SK-N-SH (cell line): Measurements from ENCODE around the gene DCDC2. TPM values are rescaled to one million over a fixed set of nuclear protein-coding genes. Genes with fewer than 3 reads are reported as not detected.

ENCODE experiments used
- CTCF ChIA-PET: fragments of 300-600, 350-600 bp; formaldehyde crosslinking; extraction: SDS; loops from one replicate; lab custom pipeline; 2021; lab: Yijun Ruan, JAX
- POLR2A ChIA-PET: fragments of 350-600 bp; sonication (Branson Sonifier 250); formaldehyde crosslinking; extraction: SDS; loops from one replicate; lab custom pipeline; 2020; ENCODE audit warnings: antibody characterized with exemption, inconsistent platforms; lab: Yijun Ruan, JAX
- DNase-seq: peaks from one replicate; pipeline ENCODE4 v3.0.0; 2012
- H2AFZ ChIP-seq: fragments of 200-600 bp; sonication (generic); 2 replicates; pipeline ENCODE4 v1.8.1; 2016; ENCODE audit warnings: antibody characterized with exemption, mild to moderate bottlenecking, low read depth
- H3F3A ChIP-seq: fragments of 200-600 bp; sonication (generic); replicated peaks from 2 replicates; pipeline ENCODE3; 2016; ENCODE audit warnings: antibody characterized with exemption, mild to moderate bottlenecking; ENCODE audit not compliant: insufficient read depth
- H3K27ac ChIP-seq, 2 experiments: fragments of 200-500 bp in 1 of 2; fragments of 200-600 bp in 1 of 2; sonication (Bioruptor generic) in 1 of 2; sonication (generic), shearing (Covaris generic) in 1 of 2; 2 replicates each; pipeline versions ENCODE4 v1.5.1 to v1.6.1; 2014 to 2016; ENCODE audit warnings: low read depth in 2 of 2, inconsistent platforms in 1 of 2, low read length in 1 of 2, mild to moderate bottlenecking in 1 of 2, mixed read lengths in 1 of 2
- H3K27me3 ChIP-seq: fragments of 200-600 bp; sonication (generic), shearing (Covaris generic); 2 replicates; pipeline ENCODE4 v1.6.1; 2016; ENCODE audit warnings: mixed run types; ENCODE audit not compliant: insufficient read depth
- H3K36me3 ChIP-seq, 2 experiments: fragments of 200-500 bp in 1 of 2; fragments of 200-600 bp in 1 of 2; sonication (Bioruptor generic) in 1 of 2; sonication (generic) in 1 of 2; replicated peaks in 1 of 2; 2 replicates each; pipeline versions ENCODE3 to v1.5.1; 2014 to 2016; ENCODE audit warnings: low read length in 1 of 2, mild to moderate bottlenecking in 1 of 2; ENCODE audit not compliant: insufficient read depth in 2 of 2, control insufficient read depth in 1 of 2
- H3K4me1 ChIP-seq, 2 experiments: fragments of 200-500 bp in 1 of 2; fragments of 200-600 bp in 1 of 2; sonication (Bioruptor generic) in 1 of 2; sonication (generic), shearing (Covaris generic) in 1 of 2; 2 replicates each; pipeline versions ENCODE4 v1.5.1 to v1.6.1; 2014 to 2016; ENCODE audit warnings: low read depth in 1 of 2, low read length in 1 of 2, mixed run types in 1 of 2; ENCODE audit not compliant: insufficient read depth in 2 of 2, control insufficient read depth in 1 of 2
- H3K4me2 ChIP-seq: fragments of 200-600 bp; sonication (generic), shearing (Covaris generic); 2 replicates; pipeline ENCODE4 v1.6.1; 2017; ENCODE audit warnings: mixed run types
- H3K4me3 ChIP-seq, 2 experiments: fragments of 200-500 bp in 1 of 2; fragments of 200-600 bp in 1 of 2; sonication (Bioruptor generic) in 1 of 2; sonication (generic), shearing (Covaris generic) in 1 of 2; 2 replicates each; pipeline versions ENCODE4 v1.5.1 to v1.8.1; 2014 to 2016; ENCODE audit warnings: low read depth in 2 of 2, inconsistent platforms in 1 of 2, low read length in 1 of 2, mild to moderate bottlenecking in 1 of 2, mixed read lengths in 1 of 2, moderate library complexity in 1 of 2
- H3K79me2 ChIP-seq: fragments of 200-600 bp; sonication (generic); 2 replicates; pipeline ENCODE4 v1.8.1; 2017; ENCODE audit warnings: mild to moderate bottlenecking; ENCODE audit not compliant: insufficient read depth
- H3K9ac ChIP-seq: fragments of 200-600 bp; sonication (generic); 2 replicates; pipeline ENCODE4 v1.6.1; 2017; ENCODE audit warnings: mixed run types
- H3K9me2 ChIP-seq: fragments of 200-600 bp; sonication (generic); 2 replicates; pipeline ENCODE4 v1.6.1; 2017; ENCODE audit warnings: mixed run types
- H3K9me3 ChIP-seq: fragments of 200-600 bp; sonication (generic); 2 replicates; pipeline ENCODE4 v1.6.1; 2017; ENCODE audit warnings: mixed run types, mild to moderate bottlenecking, moderate library complexity
- H4K20me1 ChIP-seq: fragments of 200-600 bp; sonication (generic); 2 replicates; pipeline ENCODE4 v1.6.1; 2017; ENCODE audit warnings: mild to moderate bottlenecking, mixed run types; ENCODE audit not compliant: insufficient read depth
- EP300 ChIP-seq, 2 experiments: IDR thresholded peaks; 2 replicates each; pipeline versions ENCODE4 v1.4.0 to v1.6.1; 2012; ENCODE audit warnings: borderline replicate concordance in 1 of 2, low read depth in 1 of 2, low read length in 1 of 2
- FOSL2 ChIP-seq: IDR thresholded peaks from 2 replicates; pipeline ENCODE4 v1.4.0; 2012; ENCODE audit warnings: low read depth, mild to moderate bottlenecking, moderate library complexity, borderline replicate concordance
- GATA2 ChIP-seq: sonication (generic); formaldehyde crosslinking; IDR thresholded peaks from 2 replicates; pipeline ENCODE4 v1.5.0; 2020; ENCODE audit warnings: mild to moderate bottlenecking, missing genetic modification reagents
- MEF2A ChIP-seq: IDR thresholded peaks from 2 replicates; pipeline ENCODE4 v1.4.0; 2012; ENCODE audit warnings: low read depth, borderline replicate concordance
- MXI1 ChIP-seq: IDR thresholded peaks from 2 replicates; pipeline ENCODE4 v1.6.1; 2012; ENCODE audit warnings: mild to moderate bottlenecking, low read depth, low read length, improper control_type of control experiment
- NFIC ChIP-seq: IDR thresholded peaks from 2 replicates; pipeline ENCODE4 v1.4.0; 2012; ENCODE audit warnings: borderline replicate concordance
- NRF1 ChIP-seq: IDR thresholded peaks from 2 replicates; pipeline ENCODE4 v1.6.1; 2012; ENCODE audit warnings: low read depth, mild to moderate bottlenecking, low read length
- POLR2AphosphoS5 ChIP-seq: IDR thresholded peaks from 2 replicates; pipeline ENCODE4 v1.6.1; 2012; ENCODE audit warnings: low read depth, low read length
- RFX5 ChIP-seq: IDR thresholded peaks from 2 replicates; pipeline ENCODE4 v1.6.1; 2012; ENCODE audit warnings: mild to moderate bottlenecking, improper control_type of control experiment, low read length
- RXRA ChIP-seq: IDR thresholded peaks from 2 replicates; pipeline ENCODE4 v1.4.0; 2012; ENCODE audit warnings: low read depth, mild to moderate bottlenecking, borderline replicate concordance
- SIN3A ChIP-seq: IDR thresholded peaks from 2 replicates; pipeline ENCODE4 v1.6.1; 2012; ENCODE audit warnings: low read depth, mild to moderate bottlenecking, low read length, moderate library complexity, borderline replicate concordance
- TCF12 ChIP-seq: IDR thresholded peaks from 2 replicates; pipeline ENCODE4 v1.4.0; 2012
- USF2 ChIP-seq: fragments of 150-350 bp; IDR thresholded peaks from 2 replicates; pipeline ENCODE4 v1.6.1; 2017; ENCODE audit warnings: antibody characterized with exemption, low read length, low read depth, borderline replicate concordance
- YY1 ChIP-seq: IDR thresholded peaks from 2 replicates; pipeline ENCODE4 v1.4.0; 2012; ENCODE audit warnings: low read depth, mild to moderate bottlenecking
- WGBS: methylation state at CpG from one replicate; pipeline ENCODE4 v1.1.6; 2017; ENCODE audit warnings: low lambda C conversion rate; 5-methylcytosine and 5-hydroxymethylcytosine counted together
- polyA plus RNA-seq, 3 experiments: library from polyadenylated mRNA; depleted of rRNA; stranded (reverse); fragments of >200 nt; gene quantifications; 2 replicates each; pipeline ENCODE4 v1.2.3, GENCODE V29; 2012
- TF ChIP-seq, protein P1 (sequence below): fragments of 150-350 bp; IDR thresholded peaks from 2 replicates; pipeline ENCODE4 v1.6.1; 2016; ENCODE audit warnings: mild to moderate bottlenecking, low read depth, low read length
- TF ChIP-seq, protein P2 (sequence below): IDR thresholded peaks from 2 replicates; pipeline ENCODE4 v1.4.0; 2012; ENCODE audit warnings: low read depth, borderline replicate concordance
- TF ChIP-seq, protein P3 (sequence below): IDR thresholded peaks from 2 replicates; pipeline ENCODE4 v1.6.1; 2012; ENCODE audit warnings: mild to moderate bottlenecking, low read depth, low read length, moderate library complexity
- TF ChIP-seq, protein P4 (sequence below): IDR thresholded peaks from 2 replicates; pipeline ENCODE4 v1.4.0; 2012; ENCODE audit warnings: low read depth

The DCDC2 gene
- polyA plus RNA-seq, 1 of the 3 experiments (the other 2 are of a cell fraction): not detected

GRCh38 chr6:24273096-24273870 is 84.6 kb downstream of the DCDC2 start:
- Histone ChIP-seq H3K27me3 (no peaks in the 10 kb centered on the region), H4K20me1 (no peaks in the 10 kb centered on the region), H3F3A (no peaks in the 10 kb centered on the region), H3K27ac (no peak overlapping the region), H3K36me3 (no peaks in the 10 kb centered on the region), H2AFZ (no peak overlapping the region), H3K79me2 (no peaks in the 10 kb centered on the region), H3K9me3 (no peaks in the 10 kb centered on the region), H3K4me3 (no peak overlapping the region), H3K4me1 (peaks cover 0 to 5% of the 10 kb centered on the region in 2 experiments; a peak in 2 of 4 replicates), H3K9ac (no peak overlapping the region), H3K4me2 (no peak overlapping the region), H3K9me2 (no peaks in the 10 kb centered on the region)
- no peak for DNase-seq
- CTCF ChIA-PET: interaction anchor here (0.7 to 2.8 kb wide), 10 partner anchors 9 to 209 kb away, joined by 3 to 26 read pairs (median 10); no protein-coding TSS in a partner anchor
- POLR2A ChIA-PET: no interaction called here
- WGBS: 57% methylated on average over 7 of the region's 7 CpGs
- no peak for TF ChIP-seq RFX5
- TF ChIP-seq FOSL2: no peak
- TF ChIP-seq, protein P1, sequence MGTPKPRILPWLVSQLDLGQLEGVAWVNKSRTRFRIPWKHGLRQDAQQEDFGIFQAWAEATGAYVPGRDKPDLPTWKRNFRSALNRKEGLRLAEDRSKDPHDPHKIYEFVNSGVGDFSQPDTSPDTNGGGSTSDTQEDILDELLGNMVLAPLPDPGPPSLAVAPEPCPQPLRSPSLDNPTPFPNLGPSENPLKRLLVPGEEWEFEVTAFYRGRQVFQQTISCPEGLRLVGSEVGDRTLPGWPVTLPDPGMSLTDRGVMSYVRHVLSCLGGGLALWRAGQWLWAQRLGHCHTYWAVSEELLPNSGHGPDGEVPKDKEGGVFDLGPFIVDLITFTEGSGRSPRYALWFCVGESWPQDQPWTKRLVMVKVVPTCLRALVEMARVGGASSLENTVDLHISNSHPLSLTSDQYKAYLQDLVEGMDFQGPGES: no peak
- no peak for TF ChIP-seq EP300 (IDR thresholded peaks at IDR 0.05; ENCODE audit: borderline replicate concordance in 1 of 2, low read depth in 1 of 2, low read length in 1 of 2)
- no peak for TF ChIP-seq POLR2AphosphoS5
- TF ChIP-seq USF2: no peak
- TF ChIP-seq YY1: no peak

DNA sequence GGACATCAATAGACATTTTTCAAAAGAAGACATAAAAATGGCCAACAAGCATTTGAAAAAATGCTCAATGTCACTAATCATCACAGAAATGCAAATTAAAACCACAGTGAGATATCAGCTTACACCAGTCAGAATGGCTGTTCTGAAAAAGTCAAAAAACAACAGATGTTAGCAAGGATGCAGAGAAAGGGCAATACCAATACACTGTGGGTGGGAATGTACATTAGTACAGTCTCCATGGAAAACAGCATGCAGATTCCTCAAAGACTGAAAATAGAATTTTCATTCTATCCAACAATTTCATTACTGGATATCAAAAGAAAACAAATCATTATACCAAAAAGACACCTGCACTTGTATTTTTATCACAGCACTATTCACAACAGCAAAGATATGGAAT is 85.3 kb downstream of the DCDC2 start:
- H3K36me3 ChIP-seq: no peaks in the 10 kb centered on the region
- H3K4me2 ChIP-seq: no peak overlapping the region
- no peak overlapping the region for H3K4me3 ChIP-seq
- peaks cover 0 to 5% of the 10 kb centered on the region in 2 experiments; a peak in 2 of 4 replicates for H3K4me1 ChIP-seq
- H3K27me3 ChIP-seq: no peaks in the 10 kb centered on the region
- ChIA-PET CTCF (no interaction called here), POLR2A (no interaction called here)
- H2AFZ ChIP-seq: no peak overlapping the region
- no peaks in the 10 kb centered on the region for H3F3A ChIP-seq
- no peaks in the 10 kb centered on the region for H4K20me1 ChIP-seq
- no peaks in the 10 kb centered on the region for H3K9me3 ChIP-seq
- no peak for DNase-seq
- no peak overlapping the region for H3K9ac ChIP-seq
- no peaks in the 10 kb centered on the region for H3K79me2 ChIP-seq
- no peaks in the 10 kb centered on the region for H3K9me2 ChIP-seq
- H3K27ac ChIP-seq: no peak overlapping the region
- TF ChIP-seq, protein P2, sequence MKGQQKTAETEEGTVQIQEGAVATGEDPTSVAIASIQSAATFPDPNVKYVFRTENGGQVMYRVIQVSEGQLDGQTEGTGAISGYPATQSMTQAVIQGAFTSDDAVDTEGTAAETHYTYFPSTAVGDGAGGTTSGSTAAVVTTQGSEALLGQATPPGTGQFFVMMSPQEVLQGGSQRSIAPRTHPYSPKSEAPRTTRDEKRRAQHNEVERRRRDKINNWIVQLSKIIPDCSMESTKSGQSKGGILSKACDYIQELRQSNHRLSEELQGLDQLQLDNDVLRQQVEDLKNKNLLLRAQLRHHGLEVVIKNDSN: no peak
- no peak for TF ChIP-seq MEF2A
- TF ChIP-seq YY1: no peak
- TF ChIP-seq, protein P3, sequence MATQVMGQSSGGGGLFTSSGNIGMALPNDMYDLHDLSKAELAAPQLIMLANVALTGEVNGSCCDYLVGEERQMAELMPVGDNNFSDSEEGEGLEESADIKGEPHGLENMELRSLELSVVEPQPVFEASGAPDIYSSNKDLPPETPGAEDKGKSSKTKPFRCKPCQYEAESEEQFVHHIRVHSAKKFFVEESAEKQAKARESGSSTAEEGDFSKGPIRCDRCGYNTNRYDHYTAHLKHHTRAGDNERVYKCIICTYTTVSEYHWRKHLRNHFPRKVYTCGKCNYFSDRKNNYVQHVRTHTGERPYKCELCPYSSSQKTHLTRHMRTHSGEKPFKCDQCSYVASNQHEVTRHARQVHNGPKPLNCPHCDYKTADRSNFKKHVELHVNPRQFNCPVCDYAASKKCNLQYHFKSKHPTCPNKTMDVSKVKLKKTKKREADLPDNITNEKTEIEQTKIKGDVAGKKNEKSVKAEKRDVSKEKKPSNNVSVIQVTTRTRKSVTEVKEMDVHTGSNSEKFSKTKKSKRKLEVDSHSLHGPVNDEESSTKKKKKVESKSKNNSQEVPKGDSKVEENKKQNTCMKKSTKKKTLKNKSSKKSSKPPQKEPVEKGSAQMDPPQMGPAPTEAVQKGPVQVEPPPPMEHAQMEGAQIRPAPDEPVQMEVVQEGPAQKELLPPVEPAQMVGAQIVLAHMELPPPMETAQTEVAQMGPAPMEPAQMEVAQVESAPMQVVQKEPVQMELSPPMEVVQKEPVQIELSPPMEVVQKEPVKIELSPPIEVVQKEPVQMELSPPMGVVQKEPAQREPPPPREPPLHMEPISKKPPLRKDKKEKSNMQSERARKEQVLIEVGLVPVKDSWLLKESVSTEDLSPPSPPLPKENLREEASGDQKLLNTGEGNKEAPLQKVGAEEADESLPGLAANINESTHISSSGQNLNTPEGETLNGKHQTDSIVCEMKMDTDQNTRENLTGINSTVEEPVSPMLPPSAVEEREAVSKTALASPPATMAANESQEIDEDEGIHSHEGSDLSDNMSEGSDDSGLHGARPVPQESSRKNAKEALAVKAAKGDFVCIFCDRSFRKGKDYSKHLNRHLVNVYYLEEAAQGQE: no peak
- TF ChIP-seq SIN3A: no peak
- TF ChIP-seq TCF12: no peak
- TF ChIP-seq NRF1: no peak
- TF ChIP-seq MXI1: no peak
- TF ChIP-seq, protein P4, sequence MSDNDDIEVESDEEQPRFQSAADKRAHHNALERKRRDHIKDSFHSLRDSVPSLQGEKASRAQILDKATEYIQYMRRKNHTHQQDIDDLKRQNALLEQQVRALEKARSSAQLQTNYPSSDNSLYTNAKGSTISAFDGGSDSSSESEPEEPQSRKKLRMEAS: no peak
- TF ChIP-seq GATA2 (CRISPR knock-in tag): no peak
- TF ChIP-seq RXRA: no peak
- no peak for TF ChIP-seq NFIC
